HG03354 (cell line): ENCODE measurements around the gene FNBP1.
A peak's percentile ranks its signal among the peaks of the same experiment; 100 is the strongest.
"Not testable (repeated sequence)": the region's sequence is repeated elsewhere in the genome, so short reads cannot be mapped to it uniquely, and the experiment has no call there.

ENCODE experiments used
- ATAC-seq: cut with Tn5 transposase; IDR thresholded peaks from one replicate; pipeline ENCODE4 v1.9.1; 2021; ENCODE audit warnings: mild to moderate bottlenecking; ENCODE audit not compliant: unreplicated experiment, poor library complexity, severe bottlenecking

FNBP1 gene

DNA sequence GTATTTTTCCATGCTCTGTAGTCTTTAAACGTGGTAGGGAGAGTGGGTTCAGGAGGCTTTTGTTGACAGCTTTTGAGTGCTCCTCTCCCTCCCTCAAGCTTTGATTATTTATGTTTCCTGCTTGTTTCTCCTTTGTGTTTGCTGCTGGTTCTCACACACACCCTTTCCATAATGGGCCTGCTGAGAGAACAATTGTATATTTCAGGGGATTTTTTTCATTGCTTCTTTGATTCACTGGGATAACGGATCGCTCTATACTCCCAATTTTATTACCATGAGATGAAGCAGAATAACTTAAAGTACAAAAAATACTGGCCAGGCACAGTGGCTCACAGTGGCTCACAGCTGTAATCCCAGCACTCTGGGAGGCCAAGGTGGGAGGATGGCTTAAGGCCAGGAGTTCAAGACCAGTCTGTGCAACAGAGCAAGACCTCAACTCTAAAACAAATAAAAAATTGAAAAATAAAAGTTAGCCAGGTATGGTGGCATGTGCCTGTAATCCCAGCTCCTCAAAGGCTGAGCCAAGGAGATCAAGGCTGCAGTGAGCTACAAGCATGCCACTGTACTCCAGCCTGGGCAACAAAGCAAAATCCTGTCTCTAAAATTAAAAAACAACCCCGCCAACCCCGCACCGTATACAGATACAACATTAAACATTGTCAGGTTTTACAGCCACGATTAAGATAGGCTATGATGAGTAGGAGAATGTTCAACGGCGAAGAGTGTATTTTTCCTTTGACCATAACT, 140.8 kb downstream of the FNBP1 start:
- ATAC-seq = no peak

DNA sequence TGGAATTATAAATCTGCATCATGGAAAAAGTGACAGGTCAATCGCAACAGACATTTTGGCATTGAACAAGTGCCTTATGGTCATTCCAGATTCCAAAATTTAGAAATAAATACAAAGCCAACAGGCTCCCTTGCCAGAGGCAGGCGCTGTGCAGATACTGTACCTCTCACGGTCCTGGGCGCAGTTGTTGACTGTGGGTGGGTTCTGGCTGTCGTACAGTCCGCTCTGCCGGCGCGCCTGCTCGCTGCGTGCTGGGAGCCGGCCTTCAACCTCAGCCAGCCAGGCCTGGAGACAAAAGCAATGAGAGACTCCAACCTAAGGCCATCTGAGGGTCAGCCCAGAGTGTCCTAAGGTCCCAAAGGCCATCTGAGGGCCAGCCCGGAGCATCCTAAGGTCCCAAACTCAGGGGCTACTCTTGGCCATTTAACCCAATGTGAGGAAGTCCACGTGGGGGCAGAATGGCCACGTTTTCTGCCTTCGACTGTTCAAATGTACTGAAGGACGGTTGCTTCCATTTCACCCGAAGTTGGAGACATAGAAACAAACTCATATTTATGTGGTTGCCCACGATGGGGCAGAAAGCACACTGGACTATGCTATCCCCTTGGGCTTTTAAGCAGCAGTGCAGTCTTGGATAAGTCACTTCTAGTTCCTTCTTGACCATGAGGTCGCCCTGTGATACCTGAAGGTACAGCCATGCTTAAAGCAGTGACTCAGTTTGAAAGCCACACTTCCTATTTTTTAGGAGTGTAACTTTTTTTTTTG, 142.5 kb downstream of the FNBP1 start:
- ATAC-seq = peak; percentile 83

DNA sequence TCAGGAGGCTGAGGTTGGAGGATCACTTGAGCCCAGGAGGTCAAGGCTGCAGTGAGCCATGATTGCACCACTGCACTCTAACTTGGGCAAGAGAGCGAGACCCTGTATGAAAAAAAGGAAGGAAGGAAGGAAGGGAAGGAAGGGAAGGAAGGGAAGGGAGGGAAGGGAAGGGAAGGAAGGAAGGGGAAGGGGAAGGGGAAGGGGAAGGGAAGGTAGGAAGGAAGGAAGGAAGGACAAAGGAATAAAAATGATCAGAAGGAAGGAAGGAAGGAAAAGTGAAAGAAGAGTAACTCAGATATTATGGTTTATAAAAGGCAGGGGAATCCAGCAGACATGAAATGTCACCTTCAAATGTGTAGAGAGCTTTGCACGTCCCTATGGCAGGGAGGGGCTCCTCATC, 143.4 kb downstream of the FNBP1 start:
- no peak for ATAC-seq

DNA sequence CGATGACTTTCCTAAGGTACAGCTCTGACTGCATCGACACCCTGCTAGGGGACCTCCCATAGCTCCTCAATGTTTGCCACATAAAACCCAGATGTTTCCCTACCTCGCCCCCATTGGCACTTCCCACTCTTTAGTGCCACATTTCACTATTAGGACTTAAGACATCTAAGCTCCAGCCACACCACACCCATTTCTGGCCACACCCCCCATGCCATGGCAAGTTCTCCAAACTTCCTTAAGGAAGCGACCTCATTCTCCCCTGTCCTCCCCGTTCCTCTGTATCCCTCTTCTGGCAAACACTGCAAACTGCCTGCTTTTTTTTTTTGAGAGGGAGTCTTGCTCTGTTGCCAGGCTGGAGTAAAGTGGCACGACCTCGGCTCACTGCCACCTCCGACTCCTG, 144.8 kb downstream of the FNBP1 start:
- no peak for ATAC-seq

DNA sequence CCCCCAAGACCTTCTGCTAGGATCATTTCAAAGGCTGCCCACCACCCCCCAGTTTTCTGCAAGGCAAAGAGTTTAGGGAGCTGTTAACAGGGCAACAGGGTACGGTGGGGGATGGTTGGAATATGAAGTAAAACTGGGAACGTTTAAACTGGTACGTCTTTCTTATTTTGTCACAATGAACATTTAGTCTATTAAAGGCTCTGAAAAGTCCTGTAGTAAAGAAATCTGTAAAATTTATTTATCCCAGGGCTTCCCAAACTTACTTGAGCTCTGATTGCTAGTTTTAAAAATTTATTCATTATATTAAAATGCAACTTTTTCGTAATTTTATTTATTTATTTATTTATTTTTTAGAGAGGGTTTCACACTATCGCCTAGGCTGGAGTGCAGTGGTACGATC, 145.7 kb downstream of the FNBP1 start:
- no peak for ATAC-seq

DNA sequence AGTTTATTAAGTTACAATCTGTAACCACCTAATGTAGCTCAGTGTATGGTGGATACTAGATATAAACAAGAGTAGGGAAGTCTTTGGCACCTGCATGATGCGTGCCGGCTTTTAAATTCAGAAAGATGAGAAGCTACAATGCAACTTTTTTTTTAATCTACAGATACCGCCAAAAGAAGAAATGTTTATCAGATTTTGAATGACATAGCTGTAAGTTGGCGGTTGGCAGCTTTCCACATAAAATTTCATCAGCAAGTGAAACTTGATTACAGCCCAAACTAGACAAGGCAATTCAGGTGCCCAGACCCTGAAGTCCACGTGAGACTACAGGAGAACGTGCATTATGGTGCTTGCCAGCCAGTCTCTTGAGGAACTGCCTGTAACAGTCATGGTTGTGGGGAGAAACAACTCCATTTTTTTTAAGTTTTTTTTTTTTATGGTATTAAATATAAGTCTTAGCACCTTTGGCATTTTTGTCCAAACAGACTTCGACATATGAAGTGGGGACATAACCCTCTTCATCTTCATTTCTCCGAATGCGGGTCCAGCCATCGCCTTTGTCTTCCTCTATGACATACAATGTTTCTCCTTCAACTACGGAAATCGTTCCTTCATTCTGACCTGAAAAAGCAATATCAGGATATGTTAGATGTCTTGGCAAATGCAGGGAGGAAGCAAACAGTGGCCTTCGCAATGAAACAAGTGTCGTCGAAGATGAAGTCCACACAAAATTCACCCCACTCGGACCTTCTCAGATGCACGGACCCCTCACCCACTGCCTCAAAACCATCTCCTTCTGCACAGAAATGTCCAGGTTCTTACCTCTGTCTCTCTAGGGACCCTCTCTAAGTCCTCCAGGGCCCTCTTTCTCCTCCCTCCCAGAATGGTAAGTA, 147.4 kb downstream of the FNBP1 start:
- ATAC-seq = no peak

DNA sequence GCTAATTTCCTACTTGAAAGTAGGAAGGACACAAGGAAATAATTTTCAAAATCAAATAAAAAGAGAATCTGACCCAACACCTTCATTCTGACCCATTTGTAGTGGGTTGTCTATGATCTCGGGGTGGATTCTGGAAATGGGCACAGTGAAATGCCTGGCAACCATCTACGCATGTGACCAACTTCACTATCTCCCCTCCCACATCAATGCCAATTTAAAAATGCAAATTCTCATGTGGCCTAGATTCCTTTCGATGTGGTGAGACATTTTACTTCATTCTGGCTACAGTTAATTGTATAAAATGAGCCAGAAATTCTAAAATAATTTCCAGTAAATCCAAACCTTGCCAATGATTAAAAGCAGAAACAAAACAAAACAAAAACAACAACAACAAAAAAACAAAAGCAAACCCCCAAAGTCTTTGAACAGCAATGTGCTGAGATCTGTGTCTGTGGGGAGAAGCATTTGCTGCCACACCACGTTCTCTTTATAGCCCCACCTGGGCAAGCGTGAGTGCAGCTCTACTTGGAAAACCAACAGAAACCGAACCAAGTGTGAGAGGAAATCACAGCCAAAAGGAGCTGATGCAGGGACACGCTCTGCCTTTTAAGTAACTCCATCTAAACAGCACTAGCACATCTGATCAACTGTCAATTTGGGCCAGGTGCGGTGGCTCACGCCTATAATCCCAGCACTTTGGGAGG, 148.7 kb downstream of the FNBP1 start:
- ATAC-seq = no peak

DNA sequence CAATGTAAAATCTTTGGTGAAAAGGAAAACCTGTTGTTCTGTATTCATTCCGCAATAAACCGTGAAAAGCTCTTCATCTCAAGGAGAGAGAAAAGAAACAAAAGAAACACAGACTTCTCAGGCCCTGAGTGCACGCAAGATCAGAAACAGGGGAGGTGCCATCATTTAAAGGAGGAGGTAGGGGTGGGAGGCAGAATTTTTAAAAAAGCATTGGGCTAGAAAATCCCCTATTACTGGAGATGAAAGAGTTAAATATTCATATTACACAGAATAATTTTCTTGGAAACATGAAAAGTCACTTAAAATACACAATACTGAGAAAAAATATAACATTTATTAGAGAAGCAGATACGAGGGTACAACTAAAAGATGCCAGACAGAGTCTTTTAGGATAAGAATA, 151.4 kb downstream of the FNBP1 start:
- ATAC-seq = no peak

DNA sequence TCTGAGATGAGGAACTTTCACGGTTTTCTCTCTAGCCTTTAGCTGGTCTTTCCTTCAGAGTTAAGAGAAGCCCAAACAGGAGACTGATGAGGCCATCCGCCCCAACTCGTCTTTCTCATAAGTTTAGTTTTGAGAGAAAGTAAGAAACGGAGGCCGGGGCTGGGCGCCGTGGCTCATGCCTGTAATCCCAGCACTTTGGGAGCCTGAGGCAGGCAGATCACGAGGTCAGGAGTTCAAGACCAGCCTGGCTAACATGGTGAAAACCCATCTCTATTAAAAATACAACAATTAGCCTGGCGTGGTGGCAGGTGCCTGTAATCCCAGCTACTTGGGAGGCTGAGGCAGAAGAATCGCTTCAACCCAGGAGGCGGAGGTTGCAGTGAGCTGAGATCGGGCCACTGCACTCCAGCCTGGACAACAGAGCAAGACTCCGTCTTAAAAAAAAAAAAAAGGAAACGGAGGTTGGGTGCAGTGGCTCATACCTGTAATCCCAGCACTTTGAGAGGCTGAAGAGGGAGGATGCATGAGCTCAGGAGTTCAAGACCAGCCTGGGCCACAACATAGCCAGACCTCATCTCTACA, 152.2 kb downstream of the FNBP1 start:
- not testable (repeated sequence) for ATAC-seq

DNA sequence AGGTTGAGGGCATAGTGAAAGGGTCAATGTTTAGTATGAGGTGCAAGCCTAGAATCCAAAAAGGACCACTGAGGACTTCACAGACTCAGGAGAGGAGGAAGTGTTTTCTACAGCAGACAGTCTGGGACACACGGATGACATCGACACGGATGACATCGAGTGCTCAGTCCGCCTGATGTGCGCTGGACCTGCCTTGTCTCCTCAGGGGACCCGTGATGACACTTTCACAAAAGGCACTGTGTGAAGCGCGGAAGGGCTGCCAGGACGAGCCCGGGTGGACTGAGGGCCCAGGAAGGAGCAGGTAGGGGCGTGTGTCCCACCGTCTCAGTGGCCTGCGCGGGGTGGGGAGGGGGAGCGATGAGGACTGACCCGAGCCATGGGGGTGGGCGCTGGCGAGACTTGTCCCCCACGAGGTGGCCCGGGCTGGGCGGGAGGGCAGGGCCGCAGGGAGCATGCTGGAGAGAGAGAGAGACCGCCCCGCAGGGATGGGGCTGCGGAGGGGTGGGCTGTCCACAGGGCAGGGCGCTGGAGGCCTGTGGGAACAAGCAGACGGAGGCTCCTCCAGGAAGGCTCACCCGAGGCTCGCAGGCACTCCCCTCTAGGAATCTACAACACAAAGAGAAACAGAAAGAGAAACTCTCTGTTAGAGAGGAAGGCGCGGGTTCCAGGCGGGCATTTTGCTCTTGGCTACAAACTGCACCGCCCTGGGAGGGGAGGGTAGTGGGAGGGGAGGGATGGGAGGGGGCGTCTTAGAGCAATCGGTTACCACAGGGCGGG, 152.9 kb downstream of the FNBP1 start:
- no peak for ATAC-seq

DNA sequence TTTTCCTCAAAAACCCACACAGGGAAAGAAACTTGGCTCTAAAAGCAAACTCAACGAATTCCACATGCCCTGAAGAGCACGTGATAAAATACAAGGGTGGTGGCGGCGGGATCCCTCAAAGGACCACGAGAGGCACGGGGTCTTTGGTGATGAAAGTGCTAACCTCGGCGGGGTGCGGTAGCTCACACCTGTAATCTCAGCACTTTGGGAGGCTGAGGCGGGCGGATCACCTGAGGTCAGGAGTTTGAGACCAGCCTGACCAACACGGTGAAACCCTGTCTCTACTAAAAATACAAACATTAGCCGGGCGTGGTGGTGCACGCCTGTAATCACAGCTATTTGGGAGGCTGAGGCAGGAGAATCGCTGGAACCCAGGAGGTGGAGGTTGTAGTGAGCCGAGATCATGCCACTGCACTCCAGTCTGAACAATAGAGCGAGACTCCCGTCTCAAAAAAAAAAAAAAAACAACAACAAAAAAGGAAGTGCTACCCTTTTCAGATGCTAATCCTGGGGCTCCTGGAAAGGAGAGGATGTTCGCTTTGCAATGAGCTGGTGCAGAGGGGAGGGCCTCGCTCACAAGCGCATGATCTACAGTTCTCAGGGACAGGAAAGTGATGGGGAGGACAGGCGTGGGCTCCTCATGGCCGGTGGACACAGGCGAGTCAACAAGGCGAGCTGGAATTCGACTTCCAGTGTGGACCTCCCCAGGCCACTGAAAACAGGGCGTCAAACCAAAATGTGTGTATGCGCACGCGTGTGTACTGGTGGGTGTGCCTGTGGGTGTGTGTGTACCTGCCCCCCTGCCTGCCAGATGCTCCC, 153.7 kb downstream of the FNBP1 start:
- ATAC-seq = no peak

DNA sequence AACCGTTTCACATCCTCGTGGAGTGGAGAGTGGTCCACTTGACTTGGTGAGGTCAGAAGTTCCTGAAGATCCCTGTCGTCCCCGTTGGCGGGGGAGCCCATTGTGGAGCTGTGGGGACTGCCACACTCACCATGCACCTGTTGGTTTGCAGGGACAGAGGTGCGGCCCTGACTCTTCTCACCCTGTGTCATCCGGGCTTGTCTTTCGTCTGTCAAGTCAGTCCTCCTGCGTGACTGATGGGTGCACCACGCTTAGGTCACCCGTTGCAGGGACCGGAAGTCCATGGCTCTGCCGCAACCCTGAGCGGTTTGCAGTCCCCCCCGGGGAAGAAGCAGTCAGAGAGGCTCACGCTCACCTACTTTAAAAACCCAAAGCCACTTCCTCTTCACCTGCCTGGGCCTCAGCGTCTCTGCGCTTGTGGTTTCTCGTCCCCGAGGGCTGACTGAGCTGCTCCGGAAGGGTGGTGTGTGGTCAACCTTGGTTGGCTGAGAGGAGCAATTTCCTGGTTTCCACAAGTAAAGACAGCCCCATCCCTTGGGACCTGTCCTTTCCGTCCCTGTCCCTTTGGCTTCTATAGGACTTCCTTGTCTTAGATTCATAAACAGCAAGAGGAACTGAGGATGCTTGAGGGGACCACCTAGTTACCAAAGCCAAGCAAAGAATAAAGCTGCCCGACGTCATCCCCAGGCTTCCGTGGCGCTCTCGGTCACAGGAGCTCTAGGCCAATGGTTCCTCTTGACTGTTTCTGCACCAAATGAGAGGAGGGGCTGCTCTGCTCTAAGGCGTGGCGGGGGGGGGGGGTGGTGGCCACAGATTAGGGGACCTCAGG, 154.5 kb downstream of the FNBP1 start:
- ATAC-seq = peak; percentile 64

DNA sequence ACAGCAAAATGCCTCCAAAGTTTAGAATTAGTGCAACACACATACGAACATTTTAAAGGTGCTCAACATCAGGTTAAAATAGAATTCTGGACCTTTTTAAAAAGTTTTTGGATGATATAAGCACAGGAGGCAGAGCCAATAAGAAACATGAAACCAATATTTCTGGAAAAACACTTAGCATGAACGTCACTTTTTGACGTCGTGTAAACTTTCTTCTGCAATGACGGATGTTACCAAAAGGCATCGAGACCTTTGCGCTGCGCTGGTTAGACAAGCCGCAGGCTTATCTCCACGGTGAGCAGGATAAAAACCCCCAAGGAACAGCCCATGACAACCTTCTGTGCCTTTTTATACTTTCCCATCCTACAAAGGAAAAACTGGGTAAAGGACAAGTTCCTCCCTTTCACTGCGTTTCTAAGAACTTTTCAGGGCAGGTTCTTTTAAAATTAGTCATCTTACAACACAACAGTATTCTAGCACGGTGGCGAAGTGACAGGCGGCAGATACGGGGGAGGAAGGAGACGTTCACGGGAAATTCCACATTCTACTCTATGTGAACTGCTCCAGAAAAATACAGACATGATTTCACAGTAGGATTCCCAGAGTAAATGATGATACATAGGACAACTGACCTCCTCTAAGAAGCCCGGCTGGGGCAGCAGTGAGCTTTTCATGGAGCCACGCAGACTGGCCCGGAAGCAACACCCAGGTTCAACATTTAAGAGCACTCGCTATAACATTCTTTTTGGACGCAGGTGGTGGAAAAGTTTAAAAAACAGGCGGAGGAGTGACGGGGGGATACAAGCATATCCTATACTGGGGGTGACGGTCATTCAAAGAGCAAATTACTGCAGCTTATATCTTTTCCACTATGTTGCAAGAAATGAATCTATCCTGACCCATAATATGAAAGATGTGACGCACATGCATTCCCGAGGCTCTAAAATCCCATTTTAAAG, 155.4 kb downstream of the FNBP1 start:
- ATAC-seq = no peak

DNA sequence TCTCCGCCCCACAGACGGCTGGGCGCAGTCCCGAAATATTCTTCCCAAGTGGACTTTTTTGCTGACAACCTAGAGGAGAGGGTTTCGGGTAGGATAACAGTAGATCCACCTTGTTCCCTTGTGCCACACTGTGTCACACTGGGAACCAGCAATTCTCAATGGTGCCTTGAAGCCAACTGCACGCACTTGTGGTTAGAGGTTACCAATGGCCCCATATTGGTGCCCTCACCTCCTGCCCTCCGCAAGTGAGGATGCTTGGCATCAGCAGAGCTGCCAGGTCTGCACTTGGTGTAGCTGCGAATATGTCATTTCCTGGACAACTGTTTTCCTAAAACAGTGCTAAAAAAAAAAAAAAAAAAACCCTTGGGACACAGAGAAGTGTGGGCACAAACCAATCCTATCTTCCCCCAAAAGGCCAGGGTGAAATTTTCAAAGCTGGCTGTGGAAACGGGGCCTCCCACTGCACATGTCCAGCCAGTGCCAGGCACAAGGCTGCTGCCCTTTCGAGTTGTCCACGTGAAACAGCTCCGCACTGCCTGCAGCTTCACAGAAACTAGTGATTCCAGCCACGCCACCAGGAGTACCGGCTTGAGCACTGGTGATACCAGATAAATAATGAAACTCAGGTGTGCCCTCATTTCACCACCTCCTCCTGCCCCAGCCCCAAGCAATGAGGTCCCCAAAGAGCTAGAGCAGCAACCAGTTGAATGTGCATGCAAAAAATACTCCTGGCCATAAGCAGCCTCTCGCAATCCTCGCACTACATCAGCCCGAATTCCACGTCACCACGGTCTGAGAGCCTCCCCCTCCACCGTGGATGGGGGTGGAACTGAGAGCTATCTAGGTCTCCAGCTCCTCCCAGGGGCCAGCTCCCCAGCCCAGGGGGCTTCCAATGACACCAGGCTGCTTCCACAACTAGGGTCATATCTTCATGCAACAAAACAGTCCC, 156.5 kb downstream of the FNBP1 start:
- ATAC-seq = no peak

DNA sequence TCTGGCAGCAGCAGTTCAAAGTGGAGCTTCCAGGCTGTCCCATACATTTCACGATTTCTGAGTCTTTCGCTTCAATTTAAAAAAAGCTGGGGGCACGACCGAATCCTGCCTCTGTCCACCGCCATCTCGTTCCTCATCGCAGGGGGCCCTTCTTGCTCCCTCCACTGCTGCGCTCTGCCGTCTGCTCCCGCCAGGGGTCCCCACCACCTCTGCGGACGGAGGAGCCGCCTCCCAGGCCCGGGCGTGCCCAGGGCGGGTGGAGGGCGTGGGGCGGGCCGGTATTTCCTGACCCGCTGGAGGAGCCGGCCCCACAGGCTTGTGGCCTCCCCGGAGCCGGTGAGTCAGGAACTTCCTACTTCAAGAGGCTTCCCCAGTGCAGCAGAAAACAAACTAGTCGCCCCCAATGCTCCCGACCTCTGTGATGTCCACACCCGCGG, 157.3 kb downstream of the FNBP1 start:
- ATAC-seq = peak; percentile 37
